HG02571 (cell line): ENCODE measurements around the gene TBX2.
A peak's percentile ranks its signal among the peaks of the same experiment; 100 is the strongest.

Experiments used
- ATAC-seq: cut with Tn5 transposase; IDR thresholded peaks from one replicate; pipeline ENCODE4 v1.9.1; 2021; ENCODE audit warnings: mild to moderate bottlenecking, moderate library complexity; ENCODE audit not compliant: unreplicated experiment

The TBX2 gene

DNA sequence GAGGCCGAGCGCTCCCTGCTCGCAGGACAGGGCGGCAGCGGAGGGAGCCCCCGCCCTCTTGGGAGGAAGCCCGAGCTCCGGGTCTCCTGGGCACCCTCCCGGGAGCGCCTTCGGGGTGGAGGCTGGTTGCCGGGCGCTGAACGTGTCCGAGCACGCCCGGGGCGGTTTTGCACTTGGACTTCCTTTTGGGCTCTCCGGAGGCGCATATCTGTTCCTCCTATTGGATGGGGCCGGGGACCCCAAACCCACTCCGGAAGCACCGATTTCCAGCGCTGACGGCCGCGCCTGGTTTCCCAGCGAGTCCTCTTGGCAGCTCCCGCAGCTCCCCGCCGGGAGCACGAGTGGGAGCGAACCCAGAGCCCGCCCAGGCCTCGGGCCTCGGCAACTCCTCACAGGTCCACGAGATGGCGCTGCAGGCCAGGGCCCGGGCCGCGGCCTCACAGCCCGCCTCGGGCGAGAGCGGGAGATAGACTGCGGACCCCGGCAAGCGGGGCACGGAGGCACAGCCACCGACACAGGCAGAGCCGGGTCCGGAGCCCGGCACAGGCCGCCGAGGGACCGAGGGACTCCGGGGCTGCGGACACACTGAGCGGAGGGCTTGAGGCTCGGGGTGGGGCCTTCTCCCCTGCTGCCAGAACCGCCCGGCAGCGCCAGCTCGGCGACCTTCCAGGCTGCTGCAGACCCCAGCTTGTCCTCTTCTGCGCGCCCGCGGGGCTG, 12.7 kb downstream of the TBX2 start:
- peak; percentile 73 for ATAC-seq

DNA sequence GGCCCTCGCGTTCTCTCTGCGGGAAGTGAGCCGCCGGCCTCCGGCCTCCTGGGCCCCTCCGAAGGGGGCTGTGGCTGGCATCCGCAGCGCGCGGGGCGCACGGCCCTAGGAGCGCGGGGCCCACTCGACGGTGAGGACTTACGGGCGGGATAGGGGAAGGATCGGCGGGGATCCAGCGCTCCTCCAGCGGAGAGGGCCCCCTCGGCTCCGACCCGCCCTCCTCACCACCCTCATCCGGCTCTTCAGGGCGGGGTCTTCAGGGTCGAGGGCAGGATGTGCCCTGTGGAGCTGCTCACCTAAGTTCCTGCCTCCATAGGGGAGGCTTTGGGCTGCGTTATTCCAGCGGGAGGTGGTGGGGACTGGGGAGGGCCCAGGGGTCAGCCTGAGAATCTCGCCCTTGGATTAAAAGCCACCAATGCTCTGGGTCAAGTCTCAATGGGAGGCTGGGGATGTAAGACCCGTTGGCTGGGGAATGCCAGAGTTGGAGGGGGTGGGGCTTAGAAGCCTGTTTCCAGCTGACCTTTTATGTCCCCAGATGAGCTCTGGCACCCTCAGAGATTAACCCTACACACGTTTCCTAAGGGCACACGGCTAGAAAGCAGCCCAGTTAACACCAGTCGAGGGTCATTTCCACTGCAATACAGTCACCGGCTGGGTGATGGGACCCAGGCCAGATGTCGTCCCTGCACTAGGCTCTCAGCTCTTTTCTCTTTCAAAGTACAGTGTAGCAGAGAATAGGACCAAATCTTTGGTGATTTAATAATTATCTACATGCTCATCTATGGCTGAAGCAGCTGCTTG, 13.4 kb downstream of the TBX2 start:
- ATAC-seq, result no peak

DNA sequence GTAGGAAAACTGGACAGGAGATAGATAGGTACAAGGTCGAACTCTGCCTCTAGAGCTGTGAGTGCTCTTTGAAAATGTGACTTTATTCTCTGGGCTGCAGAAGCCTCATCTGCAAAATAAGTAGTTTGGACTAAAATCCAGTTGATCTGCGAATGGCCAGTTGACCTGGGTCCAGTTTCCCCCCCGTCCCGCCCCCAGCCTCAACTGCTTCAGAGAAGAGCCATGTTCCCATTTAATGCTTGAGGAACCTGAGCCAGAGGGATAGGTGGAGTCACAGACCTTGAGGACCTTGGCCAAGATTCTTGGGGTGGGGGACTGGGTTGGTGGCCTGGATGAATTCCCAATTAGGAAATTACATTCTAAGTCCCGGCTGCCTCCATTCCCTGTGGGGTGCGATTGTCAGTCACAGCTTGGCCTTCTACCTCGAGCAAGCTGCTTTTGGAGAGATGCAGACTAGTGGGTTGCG, 14.1 kb downstream of the TBX2 start:
- ATAC-seq, result no peak

DNA sequence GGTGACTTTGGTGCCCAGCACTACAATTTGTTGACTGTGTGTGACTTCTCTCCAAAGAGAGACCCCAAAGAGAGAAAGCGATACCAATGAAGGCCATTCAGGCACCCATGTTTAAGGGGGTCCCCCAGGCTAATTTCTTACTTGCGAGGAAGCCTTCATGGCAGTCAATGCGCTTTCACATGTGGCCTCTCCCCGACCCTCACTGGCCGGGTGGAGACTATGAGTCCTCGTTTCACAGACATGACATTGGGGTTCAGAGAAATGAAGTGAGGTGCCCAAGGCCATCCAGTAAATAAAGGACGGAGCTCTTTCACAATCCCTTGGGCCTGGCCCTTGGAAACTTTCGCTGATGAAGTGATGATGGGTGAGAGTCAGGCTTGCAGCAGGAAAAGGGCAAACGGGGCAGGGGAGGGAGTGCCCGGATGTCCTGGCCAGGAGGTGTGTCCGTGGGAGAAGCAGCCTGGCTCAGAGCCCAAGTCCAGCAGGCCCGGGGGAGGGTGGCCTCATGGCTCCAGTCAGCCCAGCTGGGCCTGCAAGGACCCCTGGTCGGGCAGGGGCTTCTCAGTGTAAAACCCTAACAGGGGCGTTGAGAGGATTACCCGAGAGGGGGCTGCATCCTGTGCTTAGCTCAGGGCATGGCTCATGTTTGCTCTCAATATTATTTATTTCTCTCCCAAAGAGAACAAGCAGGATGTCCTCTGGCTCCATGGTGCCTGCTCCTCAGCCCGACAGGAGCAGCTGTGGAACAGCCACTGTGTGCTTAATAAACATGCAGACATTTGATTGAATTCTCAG, 14.7 kb downstream of the TBX2 start:
- ATAC-seq, result no peak

DNA sequence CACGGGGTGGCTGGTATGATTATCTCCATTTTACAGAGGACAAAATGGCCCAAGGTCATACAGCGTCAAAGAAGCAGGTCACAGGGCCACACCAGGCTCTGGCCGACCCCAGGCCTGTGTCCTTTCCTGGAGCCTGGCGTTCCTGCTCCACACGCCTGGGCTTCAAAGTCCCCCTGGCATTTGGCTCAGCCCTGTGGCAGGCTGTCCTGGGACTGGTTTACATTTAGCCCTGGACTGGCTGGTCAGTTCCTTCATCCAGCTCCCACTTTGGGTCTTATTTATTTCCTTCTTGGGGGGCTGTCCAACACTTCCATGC, 15.3 kb downstream of the TBX2 start:
- no peak for ATAC-seq

DNA sequence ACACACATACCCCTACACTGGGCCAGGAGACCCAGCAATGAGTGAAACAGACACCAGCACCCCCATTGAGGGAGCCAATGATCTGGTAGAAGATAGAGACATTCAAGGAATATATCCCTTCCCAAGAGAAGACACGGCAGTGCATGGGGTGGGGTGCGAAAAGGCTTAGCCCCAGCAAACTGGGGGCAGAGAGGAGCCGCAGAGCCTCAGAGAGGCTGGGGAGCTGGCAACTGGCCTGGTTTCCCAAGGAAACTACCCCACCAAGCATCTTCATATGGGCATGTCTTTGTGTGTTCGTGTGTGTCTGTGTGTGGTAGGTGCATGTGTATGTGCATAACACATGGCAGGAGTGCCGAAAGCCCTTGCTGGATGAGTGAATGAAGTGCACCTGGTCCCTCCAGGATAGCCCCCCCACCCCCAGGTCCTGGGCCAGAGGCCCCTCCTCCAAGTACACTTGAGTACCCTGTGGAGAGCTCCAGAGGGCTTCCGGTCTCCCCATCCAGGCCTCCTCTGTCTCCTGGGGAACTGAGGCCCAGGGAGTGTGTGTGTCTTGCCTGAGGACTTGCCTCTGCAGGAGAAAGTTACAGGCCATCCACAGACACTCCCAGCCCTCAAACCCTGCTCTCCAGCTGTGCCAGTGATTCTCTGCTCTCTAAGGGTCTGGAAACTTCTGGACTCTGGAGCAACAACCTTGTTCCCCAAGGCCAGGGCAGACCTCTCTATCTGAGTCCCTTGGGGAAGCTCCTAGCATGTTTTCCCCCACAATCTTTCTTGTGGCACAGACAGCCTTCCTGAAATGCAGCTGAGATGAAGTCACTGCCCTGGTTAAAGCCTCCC, 15.9 kb downstream of the TBX2 start:
- ATAC-seq, result no peak

DNA sequence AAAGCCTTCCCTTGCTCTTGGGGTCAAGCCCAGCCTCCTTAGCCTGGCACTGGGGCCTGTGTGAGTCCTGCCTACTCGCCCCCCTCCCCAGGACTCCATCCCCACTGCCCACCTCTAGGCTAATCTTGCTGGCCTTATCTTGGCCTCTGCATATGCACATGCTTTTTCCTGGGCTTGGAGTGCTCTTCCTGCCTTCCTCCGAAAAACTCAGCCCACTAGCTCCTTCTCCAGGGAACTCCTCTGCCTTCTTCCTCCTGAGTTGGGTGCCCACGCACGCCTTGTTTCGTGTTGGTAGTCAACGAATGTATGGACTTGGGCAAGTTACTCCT, 16.5 kb downstream of the TBX2 start:
- ATAC-seq, result no peak

DNA sequence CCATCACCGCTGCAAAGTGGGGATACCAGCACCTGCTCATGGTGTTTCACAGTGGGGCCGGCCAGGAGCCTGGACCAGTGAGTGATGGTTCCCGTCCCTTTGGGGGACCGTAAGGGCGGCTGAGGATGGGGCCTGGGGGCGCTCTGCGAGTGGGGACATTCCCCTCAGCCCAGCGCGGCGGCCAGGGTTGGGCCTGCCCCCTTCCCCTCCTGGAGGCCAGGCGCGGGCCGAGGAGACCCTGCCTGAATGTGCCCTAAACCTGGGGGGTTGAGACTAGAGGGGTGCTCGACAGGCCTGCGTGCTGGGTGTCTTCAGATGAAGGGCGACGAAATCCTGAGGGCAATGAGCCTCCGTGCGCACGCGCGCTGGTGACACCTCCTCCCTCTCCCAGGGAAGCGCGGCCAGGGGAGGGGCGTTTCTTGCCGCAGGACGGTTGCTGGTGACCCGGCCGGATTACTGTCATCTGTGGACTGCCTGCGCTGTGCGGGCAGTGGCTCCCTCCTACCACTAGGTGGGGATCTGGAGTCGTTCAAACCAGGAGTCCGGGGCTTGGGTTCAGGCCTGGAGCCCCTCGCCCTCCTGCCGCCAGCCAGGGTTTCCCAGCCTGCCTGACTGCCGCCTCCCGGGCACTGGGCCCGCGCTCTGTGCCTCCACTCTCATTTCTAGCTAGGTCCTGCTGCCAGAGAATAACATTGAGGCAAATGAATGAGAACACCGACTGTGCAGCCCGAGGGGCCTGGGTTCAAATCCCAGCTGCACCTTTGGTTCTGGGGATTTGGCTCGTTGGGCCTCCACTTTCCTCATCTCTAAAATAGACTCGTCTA, 17.1 kb downstream of the TBX2 start:
- no peak for ATAC-seq

DNA sequence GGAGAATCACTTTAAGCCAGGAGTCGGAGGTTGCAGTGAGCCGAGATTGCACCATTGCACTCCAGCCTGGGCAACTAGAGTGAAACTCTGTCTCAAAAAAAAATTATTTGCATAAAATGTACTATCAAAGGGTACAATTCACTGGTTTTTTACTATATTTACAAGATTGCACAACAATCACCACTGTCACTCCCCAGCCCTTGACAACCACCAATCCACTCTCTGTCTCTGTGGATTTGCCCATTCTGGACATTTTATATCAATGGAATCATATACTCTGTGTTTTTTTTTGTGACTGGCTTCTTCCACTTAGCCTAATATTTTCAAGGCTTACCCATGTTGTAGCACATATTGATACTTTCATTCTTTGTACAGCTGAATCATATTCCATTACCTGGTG, 18.8 kb downstream of the TBX2 start:
- ATAC-seq, result no peak

DNA sequence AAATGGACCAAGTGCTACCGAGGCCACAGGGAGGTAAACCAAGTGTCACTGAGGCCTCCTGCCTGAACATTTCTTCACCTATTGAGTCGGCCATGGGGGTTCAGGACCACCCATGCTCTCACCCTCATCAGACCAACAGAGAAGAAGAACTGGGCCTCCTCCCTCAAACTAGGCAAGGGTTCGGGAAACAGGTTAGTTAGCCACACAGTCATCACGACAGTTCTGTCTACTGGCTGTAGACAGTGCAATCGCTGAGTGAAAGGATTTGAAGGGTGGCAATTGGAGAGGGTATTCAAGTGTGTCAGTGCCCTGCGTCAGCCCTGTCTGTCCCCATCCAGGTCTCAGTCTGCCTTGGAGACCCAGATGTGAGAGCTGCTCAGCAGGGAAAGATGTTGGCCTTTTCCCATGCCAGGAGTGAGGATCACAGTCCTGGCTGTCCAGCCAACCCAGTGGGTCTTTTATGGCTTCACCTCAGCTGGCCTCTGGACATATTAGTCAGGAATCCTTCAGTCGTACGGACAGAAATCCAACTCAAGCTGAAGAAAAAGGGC, 19.9 kb downstream of the TBX2 start:
- ATAC-seq, result no peak

DNA sequence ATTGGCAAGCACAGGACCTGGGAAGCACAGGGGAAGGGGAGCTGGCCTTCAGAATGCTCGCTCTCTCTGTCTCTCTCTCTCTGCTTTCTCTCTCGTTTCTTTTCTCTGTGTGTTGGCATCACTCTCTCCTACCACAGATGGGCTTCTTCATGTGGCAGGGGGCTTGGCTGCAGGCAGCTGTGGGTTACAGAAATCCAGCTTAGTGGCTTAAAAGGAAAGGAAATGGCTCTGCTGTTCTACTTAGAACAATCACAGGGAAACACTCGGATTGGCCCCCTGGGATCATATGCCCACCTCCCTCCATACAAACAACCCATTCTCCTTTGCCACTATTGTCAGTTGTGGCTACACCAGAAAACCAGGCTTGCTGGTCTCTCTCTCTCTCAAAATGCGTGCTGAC, 20.4 kb downstream of the TBX2 start:
- no peak for ATAC-seq

DNA sequence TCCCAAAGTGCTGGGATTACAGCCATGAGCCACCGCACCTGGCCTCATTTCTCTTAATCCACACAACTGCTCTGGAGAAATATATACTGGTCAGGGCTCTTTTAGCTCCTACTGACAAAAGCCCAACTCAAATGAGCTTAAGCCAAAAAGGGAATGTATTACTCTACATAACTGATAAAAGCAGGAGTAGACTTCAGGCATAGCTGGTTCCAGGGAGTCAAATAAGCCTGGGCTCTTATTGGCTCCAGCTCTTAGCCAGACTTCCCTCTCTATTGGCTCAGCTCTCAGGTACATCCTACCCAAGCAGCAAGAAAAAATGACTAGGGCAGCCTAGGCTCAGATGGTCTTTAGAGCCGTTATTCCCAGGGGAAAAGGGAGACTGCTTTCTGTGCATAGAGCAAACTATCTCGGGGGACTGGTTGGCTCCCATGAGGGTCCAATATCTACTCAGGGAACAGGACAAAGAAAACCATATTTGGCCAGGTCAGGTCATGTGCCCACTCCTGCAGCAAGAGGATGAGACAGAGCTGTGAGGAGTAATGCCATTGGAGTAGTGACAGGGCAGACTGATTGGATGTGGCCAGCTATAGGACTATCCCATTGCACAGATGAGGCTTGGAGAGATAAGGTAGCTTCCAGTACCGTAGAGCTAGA, 21.2 kb downstream of the TBX2 start:
- no peak for ATAC-seq

DNA sequence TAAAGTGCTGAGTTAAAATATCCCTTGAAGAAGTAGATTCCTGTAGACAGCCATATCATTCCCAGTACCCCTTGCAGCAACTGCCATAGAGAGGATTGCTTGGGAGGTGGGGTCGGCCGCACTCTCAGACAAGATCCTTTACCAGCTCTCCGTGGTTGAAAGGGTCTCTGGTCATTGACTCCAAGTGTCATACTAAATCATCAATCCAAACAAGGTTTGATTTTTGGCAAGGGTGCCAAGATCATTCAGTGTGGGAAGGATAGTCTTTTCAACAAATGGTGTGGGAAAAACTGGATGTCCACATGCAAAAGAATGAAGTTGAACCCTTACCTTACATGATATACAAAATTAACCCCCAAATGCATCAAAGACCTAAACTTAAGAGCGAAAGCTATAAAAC, 21.8 kb downstream of the TBX2 start:
- no peak for ATAC-seq

DNA sequence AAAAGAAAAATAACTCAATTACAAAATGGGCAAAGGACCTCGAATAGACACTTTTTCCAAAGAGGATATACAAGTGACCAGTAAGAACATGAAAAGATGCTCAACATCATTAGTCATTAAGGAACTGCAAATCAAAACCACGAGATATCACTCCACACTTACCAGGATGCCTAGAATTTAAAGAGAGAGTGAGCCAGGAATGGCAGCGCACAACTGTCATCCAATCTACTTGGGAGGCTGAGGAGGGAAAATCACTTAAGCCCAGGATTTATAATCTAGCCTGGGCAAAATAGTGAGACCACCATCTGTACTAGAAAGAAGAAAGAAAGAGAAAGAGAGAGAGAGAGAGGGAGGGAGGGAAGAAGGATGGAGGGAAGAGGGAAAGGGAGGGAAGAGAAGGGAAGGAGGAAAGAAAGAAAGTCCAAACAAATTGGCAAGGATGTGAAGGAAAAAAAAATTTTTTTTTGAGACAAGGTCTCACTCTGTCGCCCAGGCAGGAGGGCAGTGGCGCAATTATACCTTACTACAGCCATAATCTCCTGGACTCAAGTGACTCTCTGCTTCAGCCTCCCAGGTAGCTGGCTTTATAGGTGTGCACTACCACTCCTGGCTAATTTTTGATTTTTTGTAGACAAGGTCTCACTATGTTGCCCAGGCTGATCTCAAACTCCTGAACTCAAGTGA, 22.6 kb downstream of the TBX2 start:
- ATAC-seq, result no peak

DNA sequence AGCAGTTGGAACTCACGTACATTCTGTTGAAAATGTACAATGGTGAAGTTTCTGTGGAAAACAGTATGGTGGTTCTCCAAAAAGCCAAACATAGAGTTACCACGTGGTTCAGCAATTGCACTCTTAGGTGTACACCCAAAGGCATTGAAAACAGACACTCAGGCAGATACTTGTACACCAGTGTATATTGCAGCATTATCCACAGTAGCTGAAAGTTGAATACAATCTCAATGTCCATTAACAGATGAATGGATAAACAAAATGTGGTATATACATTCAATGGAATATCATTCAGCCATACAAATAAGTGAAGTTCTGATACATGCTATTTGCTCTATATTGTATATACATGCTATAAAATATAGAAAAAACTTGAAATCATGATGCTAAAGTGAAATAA, 23.2 kb downstream of the TBX2 start:
- ATAC-seq, result no peak

DNA sequence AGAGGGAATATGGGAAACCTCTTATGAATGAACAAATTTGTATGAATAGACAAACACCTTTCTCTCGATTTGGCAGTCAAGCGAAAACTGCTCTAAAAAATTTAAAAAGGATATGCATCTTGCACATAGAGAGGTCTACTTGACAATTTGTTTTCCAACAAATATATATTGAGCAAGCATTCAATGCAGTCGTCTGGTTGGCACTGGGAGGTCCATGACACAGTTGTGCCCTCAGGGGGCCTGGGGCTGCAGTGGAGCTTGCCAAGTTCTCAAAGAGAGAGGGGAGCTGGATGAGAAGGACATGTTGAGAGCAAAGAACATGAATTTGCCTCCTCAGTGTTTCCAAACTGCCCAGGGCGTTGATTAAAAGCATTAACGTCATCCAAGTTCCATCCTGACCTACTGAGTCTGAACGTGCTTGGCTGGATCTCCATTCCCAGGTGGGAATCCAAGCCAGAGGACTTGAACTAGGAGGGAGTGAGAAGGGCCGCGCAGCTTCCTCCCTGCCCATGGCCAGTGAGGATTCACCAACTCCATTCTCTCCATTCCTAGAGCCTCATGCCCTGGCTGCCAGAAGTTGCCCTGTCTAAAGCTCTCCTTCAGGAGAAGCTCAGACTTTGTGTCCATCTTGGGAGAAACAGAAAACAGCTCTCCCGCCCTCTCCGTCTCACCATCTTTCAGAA, 24.5 kb downstream of the TBX2 start:
- ATAC-seq, result no peak

DNA sequence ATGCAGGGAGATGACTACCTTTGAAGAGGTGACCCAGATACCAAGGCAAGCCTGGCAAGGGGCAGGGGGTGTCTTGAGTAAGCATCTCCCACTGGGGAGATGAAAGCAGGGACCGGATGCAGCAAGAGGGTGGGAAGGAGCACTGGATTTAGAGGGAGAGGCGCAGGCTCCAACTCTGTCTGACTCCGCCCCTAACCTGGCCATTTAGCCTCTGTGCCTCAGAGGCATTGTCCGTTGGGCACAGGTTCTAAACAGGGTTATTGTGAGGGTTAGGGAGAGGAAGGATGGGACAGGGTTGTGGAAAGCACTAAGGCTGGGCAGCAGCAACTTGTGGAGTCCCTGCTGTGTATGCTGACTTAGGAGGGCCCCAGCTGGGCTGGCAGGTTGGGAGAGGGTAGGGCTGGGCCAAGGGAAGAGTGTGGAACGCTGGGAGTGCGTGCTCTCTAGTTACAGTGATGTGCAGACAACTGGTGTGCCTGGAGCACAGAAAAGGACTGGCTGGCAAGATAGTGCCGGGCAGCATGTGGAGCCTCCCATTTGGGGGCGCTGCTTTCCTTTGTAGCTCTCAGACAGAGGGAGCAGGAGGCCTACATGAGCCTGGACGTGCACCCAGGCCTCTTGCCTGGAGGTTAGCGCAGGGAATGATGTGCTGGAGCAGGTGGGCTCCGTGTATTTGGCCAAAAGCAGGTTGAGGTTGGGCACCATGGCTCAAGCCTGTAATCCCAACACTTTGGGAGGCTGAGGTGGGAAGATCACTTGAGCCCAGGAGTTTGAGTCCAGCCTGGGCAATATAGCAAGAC, 26.2 kb downstream of the TBX2 start:
- ATAC-seq, result no peak
